GM19372 (cell line): ENCODE results near the gene EPHB2.

ENCODE experiments used
- ATAC-seq: cut with Tn5 transposase; IDR thresholded peaks from one replicate; pipeline ENCODE4 v1.9.1; 2021; ENCODE audit warnings: mild to moderate bottlenecking, low read depth, moderate library complexity; ENCODE audit not compliant: unreplicated experiment

The EPHB2 gene

GRCh38 chr1:22747735-22748073 is 37.1 kb downstream of the EPHB2 start:
- no peak for ATAC-seq

GRCh38 chr1:22749503-22749902 is 38.9 kb downstream of the EPHB2 start:
- no peak for ATAC-seq

DNA sequence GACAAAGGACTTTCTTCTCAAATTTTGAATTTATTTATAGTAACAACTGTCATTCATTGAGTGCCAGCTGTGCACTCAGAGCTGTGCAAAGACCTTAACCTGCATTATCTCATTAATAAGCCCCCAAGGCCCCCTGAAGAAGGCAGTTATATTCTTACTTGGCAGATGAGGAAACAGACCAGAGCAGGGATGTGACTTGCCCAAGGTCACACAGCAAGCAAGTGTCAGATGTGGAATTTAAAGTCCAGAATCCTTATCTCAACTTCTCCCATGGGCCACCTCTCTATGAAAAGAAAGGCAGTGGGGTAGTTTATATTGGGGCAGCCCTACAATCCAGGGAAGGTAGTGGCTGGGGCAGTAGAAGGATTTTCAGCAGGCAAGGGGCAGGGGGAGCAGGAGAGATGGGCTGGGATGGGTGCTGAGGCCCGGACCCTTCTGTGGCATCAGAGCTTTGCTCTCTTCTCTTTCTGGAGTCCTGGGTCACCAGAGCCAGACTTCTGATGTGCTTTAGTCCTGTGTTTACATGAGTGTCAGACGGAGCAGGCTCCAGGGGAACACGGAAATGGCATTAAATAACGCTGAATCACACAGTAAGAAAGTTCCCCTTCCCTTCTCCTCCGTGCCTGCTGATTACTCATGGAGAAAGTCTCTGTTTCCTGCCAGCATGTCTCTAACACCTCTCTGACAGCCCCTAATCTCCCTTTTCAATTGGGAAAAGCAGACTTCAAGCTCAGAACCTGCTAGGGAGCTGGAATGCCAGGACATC is 39.5 kb downstream of the EPHB2 start:
- no peak for ATAC-seq

DNA sequence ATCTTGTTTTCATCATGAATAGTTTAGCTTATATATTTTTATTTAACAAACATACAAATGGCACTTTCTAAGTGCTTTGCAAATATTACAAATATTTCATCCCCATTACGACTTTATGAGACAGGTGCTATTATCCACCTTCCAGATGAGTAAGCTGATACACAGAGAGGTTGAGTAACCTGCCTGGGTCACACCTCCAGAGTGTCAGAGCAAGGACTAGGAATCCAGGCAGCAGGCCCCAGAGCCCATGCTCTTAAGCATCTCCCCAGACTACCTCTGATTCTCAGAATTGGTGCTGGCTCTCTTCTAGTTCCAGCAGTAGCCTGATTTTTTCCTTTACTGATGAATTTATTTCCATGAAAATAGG is 40.0 kb downstream of the EPHB2 start:
- ATAC-seq, result no peak

- no peak for ATAC-seq
These were observed 40.5 kb downstream of the EPHB2 start for GRCh38 chr1:22751124-22751531.

DNA sequence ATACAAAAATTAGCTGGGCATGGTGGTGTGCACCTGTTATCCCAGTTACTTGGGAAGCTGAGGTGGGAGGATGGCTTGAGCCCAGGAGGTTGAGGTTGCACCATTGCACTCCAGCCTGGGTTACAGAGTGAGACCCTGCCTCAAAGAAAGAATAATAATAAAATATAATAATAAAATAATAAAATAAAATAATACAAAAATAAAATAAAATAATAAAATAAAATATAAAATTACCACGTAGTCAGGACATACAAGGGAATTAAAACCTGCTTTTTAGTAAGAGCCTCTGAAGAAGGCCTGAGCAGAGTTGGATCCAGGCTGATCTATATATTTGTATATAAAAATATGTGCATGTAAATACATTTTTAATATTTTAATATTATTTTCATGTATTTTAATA is 41.7 kb downstream of the EPHB2 start:
- ATAC-seq, result no peak

- no peak for ATAC-seq
These were observed 42.9 kb downstream of the EPHB2 start for GRCh38 chr1:22753481-22753971.

DNA sequence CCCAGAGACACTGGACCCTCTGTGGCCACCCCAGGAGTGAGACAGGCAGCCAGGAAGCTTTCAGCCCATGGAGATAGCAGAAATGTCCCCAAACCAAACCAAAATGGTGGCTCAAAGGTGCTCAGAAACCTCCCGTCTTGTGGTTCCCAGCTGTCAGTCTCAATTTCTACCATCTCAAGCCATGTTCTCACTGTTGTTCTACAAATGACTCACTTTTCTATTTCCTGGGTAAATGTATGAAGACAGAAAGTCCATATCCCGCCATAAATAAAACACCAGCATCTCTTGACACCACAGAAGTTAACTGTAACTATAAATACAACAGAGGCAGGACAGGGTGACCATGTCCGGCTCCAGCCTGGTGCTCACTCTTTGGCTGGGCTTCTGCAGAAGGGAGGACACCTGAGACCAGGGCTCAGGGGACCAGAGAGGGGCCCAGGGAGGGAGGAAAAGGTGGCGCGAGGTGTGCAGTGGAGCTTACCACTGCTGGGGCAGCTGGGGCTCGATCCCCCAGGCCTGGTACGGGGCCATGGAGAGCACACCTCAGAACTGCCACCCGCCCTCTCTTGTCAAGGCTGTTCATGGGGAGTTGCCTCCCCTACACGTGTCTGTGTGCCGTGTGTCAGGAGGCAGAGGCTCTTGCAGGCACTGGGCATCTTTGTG is 43.6 kb downstream of the EPHB2 start:
- no peak for ATAC-seq

GRCh38 chr1:22754824-22755223 is 44.2 kb downstream of the EPHB2 start:
- no peak for ATAC-seq

GRCh38 chr1:22755641-22756040 is 45.0 kb downstream of the EPHB2 start:
- ATAC-seq, result no peak

- no peak for ATAC-seq
These were observed 45.6 kb downstream of the EPHB2 start for GRCh38 chr1:22756125-22756735.

DNA sequence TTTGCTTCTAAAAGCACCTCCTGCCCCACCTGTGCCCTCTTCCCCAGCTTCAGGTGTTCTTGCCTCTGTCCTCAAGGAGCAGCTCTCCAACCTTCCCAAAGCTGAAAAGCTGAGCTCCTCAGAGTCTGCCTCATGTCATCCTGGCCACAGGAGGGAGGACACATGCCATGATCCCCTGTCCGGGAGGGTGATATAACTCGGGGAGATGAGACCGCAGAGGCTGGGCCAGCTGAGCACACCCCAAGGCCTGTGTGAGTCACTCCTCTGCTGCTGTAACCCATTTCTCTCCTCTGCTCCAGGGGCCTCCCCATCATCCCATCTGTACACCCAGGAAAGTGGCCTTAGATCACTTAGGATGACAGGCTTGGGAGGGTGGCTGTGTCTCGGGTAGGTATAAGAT is 49.8 kb downstream of the EPHB2 start:
- no peak for ATAC-seq

GRCh38 chr1:22761101-22761500 is 50.5 kb downstream of the EPHB2 start:
- no peak for ATAC-seq

- ATAC-seq, result no peak
These were observed 51.2 kb downstream of the EPHB2 start for GRCh38 chr1:22761821-22762220.

DNA sequence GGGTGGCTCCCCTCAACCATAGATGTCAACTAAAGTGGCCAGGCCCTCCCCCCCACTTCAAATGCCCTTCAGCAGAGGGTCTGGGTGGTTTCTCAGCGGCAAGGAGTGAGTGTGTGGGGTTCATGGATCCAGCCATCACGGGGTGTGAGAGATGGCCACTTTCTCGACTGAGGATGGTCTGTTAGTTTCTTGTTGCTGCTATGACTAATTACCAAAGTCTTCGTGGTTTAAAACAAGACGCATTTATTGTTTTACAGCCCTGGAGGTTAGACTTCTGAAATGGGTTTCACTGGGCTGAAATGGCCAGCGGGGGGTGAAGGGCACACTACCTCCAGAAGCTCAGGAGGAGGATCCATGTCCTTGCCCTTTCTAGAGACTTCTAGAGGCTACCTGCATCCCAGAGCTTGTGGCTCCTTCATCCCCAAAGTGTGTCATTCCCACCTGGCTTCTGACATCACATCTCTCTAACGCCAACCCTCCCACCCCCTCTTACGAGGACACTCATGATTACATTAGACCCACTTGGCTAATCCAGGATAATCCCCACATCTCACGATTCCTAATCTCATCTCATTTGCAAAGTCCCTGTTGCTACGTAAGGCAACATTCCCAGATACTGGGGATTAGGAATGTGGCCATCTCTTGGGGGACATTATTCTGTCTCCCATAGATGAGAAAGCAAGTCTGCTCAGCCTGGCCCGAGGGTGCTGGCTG is 53.0 kb downstream of the EPHB2 start:
- no peak for ATAC-seq

GRCh38 chr1:22767852-22768251 is 57.2 kb downstream of the EPHB2 start:
- ATAC-seq, result no peak

DNA sequence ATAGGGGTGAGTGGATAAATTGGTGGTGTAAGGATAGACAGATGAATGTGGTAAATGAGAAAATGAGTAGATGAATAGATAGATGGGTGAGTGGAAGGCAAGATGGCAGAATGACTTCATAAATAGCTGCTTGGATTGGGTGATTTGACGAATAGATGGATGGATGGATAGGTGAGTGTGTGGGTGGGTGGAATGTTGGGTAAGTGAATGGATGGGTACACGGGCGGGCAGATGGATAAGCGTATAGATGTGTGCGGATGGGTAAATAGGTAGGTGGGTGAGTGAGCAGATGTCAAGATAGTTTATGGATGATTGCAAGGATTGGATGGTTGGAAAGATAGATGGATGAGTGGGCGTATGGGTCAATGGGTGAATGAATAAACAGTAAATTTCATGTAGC is 59.3 kb downstream of the EPHB2 start:
- ATAC-seq, result no peak

- ATAC-seq, result no peak
These were observed 61.4 kb downstream of the EPHB2 start for GRCh38 chr1:22772014-22772413.

GRCh38 chr1:22773981-22774832 is 63.6 kb downstream of the EPHB2 start:
- ATAC-seq, result no peak

DNA sequence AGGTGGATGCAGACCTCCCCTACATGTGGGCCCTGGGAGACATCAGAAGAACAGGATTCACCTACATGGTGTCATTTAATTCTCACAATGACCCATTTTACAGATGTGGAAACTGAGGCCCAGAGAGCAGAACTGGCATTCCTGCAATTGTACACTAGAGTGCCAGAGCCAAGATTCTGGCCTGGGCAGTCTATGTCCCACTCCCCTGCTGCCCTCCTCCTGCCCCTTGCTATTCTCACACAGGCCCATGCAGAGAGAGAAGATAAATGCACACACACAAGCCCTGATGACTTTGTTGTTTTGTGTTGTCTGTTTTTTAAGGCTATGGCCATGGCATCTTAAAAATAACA is 64.2 kb downstream of the EPHB2 start:
- ATAC-seq, result no peak
